Stimulated activated CD4-positive, alpha-beta T cell treated with anti-CD3 and anti-CD28 coated beads, Interleukin-15, amount 100 ng/mL, for 24 hours (primary cell): ENCODE measurements around the gene VWA8.
"Not testable (repeated sequence)": the region's sequence is repeated elsewhere in the genome, so short reads cannot be mapped to it uniquely, and the experiment has no call there.

Experiments
- DNase-seq: peaks from one replicate; pipeline ENCODE4 v3.0.0-alpha.2; 2020

VWA8 gene

GRCh38 chr13:41678848-41679247 lies 282.1 kb downstream of the VWA8 start:
- DNase-seq = no peak

GRCh38 chr13:41678249-41678648 lies 282.7 kb downstream of the VWA8 start:
- DNase-seq = no peak

GRCh38 chr13:41675306-41675705 lies 285.6 kb downstream of the VWA8 start:
- no peak for DNase-seq

DNA sequence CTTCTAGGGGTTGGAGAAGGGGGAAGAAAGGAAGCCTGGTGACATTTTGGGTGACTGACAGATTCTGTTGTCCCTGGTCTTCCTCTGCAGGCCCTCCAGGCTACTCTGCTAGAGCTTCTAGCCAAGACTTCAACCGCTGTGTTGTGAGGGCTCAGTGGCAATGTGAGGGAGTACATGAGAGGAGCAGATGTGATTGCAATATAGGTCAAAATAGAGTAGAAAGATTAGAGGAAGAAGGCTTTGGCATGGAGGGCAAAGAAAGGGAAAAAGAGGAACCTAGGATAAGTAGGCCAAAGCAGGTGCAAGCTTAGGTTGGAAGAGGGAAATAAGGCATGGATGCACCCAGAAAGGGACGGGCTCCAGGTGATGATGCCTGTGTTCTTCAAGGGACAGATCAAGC lies 286.7 kb downstream of the VWA8 start:
- DNase-seq = no peak

DNA sequence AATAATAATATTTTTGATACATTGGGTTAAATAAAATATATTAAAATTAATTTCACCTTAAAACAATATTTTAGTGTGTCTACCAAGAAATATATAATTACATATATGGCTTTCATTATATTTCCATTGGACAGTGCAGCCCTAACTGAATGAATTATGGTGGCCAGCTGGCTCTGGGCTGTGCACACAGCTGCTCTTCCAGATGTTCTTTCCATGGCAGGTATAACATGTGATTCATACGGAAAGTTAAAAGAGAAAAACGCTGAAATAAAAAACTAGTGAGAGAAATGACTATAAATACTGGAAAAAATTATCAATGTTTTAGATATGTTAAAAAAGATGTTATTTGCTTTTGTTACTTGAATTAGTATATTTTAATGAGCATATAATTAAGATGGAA lies 287.3 kb downstream of the VWA8 start:
- no peak for DNase-seq

DNA sequence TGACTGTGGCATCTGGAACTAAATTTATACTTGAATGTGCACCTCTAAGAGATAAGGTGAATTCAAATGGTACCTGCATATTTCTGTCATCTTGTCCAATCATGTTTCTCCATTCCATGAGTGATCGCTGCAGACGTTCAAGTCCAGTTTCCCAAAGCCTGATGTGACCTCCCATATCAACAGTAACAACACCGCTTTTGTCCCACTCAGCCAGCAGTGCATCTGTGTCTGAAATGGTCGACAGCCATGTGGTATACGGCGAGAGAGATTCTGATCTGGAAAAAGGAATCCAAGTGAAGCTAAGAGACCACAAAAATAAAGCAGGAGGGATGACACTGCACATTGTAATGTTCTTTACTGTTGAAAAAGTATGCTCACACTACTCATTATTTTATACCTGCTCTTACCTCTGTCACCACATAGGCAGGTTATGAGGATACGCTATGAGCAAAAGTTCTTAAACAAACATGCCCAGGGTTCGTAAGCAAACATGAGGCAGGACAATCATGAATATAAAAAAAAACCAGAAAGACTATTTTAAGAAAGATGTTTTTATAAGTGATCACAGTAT lies 290.0 kb downstream of the VWA8 start:
- DNase-seq = no peak

DNA sequence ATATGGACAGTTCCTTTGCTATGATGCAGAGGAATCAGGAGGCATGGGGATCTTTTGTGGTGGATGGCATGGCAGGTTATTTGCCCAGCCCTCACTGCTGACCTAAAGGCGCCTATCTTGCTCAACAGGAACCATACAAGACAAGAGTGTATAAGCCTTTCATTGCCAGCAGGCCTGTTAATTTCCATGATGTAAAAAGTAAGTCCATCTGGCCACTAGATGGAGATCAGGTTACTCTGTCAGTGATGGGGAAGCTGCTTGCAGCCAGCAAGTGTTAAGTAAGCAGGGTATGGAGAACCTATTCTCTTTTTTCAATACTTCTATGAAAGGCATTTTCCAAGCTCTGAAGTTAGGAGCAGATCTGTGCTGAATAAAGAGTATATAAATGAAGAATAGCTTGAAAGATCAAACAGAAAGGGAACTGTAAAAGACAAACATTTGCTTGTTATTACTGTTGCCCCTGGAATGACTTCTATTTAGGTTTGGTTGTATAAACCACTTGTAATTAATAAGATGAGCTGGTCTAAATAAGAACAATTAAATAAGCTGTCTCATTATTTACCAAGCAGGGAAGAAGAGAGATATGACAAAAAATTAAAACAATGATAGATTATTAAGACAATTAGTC lies 292.7 kb downstream of the VWA8 start:
- DNase-seq = peak; percentile 9

GRCh38 chr13:41666644-41667043 lies 294.3 kb downstream of the VWA8 start:
- no peak for DNase-seq

DNA sequence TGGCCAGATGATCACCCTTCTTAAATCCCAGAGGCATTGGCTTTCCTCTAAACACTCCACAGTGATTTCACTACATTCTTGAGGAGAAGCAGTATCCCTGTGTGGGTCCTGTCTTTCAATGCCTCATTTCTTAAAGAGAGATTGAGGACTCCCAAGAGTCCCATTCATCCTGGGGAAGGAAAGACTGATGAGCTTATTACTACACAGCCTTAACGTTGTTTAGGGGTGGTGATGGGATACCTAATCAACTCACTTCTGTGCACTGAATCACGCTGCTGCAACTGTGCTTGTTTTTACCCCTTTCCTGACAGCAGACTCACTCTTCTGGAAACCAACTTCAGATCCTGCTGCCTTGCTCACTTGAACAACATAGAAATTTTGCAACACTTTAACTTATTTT lies 300.5 kb downstream of the VWA8 start:
- DNase-seq = no peak

GRCh38 chr13:41658057-41658661 lies 302.8 kb downstream of the VWA8 start:
- no peak for DNase-seq

DNA sequence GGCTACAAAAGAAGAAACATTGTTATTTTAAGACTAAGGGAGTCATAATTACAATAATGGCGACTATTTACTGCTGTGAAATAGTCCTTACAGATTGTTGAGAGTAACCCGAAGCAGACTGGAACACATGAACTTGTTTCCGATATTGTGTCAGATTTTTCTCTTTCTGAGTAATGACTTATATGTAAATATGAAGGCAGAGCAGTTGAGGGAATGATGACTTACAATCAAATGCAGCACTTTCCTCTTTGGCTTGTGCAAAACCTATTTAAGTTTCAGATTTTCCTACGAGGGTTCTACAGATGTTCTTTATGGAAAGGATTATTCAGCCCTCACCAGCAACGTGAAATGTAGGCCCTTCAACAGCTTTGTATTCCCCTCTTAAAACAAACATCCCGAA lies 304.9 kb downstream of the VWA8 start:
- DNase-seq = no peak

DNA sequence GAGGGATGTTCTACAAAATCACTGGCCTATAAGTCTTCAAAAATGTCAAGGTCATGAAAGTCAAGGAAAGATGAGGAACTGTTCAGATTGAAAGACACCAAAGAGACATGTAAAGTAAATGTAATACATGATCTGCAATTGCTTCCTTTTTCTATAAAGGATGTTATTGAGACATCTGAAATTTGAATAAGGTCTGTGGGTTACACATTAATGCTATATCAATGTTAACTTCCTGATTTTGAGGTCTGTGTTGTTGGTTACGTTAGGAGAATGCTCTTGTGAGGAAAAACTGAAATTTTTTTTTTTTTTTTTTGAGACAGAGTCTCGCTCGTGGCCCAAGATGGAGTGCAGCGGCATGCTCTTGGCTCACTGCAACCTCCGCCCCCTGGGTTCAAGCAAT lies 306.1 kb downstream of the VWA8 start:
- DNase-seq = no peak

- DNase-seq = peak; percentile 42
Observed at GRCh38 chr13:41652735-41653361, 308.1 kb downstream of the VWA8 start.

GRCh38 chr13:41651413-41652058 lies 309.4 kb downstream of the VWA8 start:
- DNase-seq = no peak

GRCh38 chr13:41650706-41651105 lies 310.2 kb downstream of the VWA8 start:
- no peak for DNase-seq

- DNase-seq = no peak
Observed at GRCh38 chr13:41649659-41650058, 311.2 kb downstream of the VWA8 start.

DNA sequence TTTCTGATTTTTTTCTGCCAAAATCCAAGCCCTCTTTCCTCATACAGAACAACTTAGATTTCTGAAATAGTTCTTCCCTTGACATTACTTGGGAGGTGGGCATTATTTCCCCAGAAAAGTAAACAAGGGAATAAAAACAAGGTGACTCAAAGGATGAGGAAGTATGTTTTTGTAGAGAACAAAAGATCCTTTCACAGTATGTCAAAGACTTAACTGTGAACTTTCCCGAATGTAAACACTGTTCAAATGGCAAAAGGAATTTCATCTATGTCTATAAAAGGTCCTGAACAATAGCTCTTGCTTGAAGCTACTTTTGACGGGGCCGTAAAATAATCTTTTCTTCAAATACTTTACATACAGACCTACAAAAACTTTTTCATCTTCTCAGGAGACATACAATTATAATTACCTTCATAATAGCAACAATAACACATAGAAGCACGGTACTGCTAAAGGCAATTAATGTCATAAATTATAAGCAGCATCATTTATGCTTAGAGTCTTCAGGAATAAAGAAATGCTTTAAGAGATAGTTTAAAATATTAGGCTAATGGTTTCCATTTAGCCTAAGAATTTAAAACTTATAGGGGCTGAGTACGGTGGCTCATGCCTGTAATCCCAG lies 312.5 kb downstream of the VWA8 start:
- DNase-seq = no peak

GRCh38 chr13:41647699-41648313 lies 313.1 kb downstream of the VWA8 start:
- not testable (repeated sequence) for DNase-seq

- DNase-seq = no peak
Observed at GRCh38 chr13:41645331-41645730, 315.6 kb downstream of the VWA8 start.

GRCh38 chr13:41644742-41645141 lies 316.2 kb downstream of the VWA8 start:
- DNase-seq = no peak

DNA sequence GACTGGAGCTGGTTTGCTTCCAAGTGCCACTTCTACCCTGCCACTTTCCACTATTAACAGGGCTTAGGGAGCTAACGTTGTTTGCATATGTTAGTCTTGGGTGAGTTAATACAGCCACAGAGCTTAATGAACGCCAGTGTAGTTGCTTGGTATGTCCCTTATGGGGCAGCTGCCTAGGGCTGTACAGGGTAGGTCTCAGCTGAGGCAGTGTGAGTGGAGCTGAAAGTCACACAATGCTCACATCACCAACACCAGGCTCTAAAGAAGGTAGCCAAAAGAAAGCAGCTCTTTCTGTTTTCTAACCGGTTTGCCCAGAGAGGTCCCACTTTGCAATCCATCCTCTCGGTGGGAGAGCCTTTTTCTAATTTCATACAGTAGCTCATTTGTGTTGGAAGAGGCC lies 317.4 kb downstream of the VWA8 start:
- no peak for DNase-seq

DNA sequence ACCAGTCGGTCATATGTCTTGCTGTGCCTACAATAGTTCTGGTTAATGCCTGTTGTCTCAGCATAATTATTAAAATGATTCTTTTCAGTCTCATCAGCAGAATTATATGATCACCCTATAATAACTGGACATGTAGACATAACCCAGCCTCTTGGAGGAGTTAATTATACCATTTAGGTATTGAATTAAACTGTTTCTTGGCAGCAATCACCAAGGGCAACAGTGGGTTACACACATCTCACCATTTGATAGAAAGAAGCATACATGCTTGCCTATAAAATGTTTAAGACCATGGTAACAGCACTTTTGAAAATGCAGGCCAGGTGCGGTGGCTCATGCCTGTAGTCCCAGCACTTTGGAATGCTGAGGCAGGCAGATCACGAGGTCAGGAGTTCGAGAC lies 318.9 kb downstream of the VWA8 start:
- no peak for DNase-seq

DNA sequence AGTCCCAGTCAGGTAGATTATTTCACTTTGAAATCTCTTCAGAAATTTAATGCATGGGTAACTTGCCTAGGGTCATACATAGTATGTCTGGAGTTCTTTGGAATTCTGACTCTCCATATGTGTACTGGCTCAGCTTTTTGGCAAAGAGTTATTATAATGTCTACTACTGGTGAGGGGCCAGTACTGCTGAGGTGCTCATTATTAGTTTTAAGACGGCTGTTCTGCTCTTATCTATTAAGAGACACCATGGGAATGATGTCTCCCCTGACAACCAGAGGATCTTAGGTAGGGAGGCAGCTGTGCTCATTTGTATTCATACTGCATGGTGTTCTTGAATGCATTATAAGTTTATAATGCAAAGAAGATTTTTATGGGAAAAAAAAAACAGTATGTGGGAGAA lies 319.5 kb downstream of the VWA8 start:
- no peak for DNase-seq
